GM18873 (cell line): ENCODE measurements around the gene ZNF234.
"Not testable (repeated sequence)": the region's sequence is repeated elsewhere in the genome, so short reads cannot be mapped to it uniquely, and the experiment has no call there.

Experiments used
- ATAC-seq: cut with Tn5 transposase; IDR thresholded peaks from one replicate; pipeline ENCODE4 v1.9.1; 2021; ENCODE audit warnings: mild to moderate bottlenecking, moderate library complexity, moderate number of reproducible peaks; ENCODE audit not compliant: unreplicated experiment, low FRiP score

The ZNF234 gene

DNA sequence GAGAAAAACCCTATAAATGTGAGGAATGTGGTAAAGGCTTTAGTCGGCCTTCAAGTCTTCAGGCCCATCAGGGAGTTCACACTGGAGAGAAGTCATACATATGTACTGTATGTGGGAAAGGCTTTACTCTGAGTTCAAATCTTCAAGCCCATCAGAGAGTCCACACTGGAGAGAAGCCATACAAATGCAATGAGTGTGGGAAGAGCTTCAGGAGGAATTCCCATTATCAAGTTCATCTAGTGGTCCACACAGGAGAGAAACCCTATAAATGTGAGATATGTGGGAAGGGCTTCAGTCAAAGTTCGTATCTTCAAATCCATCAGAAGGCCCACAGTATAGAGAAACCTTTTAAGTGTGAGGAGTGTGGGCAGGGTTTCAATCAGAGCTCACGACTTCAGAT, 35.2 kb downstream of the ZNF234 start:
- ATAC-seq: no peak

GRCh38 chr19:44180968-44181367, 39.6 kb downstream of the ZNF234 start:
- no peak for ATAC-seq

- no peak for ATAC-seq
These were observed 40.8 kb downstream of the ZNF234 start for GRCh38 chr19:44182145-44182544.

DNA sequence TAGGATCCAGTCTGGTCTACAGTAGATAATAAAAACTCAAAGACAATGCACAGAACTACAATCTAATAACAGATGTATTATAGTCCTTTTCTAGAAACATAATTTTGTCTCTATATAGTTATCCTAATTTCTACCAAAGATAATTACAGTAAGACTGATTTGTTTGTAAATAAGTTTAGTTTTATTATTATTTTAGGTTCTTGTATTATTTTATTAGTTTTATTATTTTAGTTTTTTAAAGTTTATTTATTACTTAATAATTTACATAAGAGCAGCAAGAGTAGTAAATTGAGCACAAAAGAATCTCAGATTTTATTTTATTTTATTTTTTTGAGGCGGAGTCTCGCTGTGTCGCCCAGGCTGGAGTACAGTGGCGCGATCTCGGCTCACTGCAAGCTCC, 48.7 kb downstream of the ZNF234 start:
- ATAC-seq: no peak

GRCh38 chr19:44192127-44192526, 50.8 kb downstream of the ZNF234 start:
- no peak for ATAC-seq

GRCh38 chr19:44196772-44197171, 55.4 kb downstream of the ZNF234 start:
- ATAC-seq: no peak

DNA sequence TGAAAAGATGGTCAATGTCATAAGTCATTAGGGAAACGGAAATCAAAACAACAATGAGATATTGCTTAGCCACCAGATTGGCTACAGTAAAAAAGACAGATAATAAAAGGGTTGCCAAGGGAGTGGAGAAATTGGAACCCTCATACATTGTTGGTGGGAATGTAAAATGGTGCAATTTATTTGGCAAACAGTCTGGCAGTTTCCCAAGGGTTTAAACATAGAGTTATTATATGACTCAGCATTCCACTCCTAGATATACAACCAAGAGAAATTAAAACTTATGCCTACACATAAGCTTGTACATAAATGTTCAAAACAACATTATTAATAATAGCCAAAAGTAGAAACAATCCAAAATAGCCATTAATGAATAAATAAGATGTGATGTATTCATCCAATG, 61.1 kb downstream of the ZNF234 start:
- ATAC-seq: no peak

- ATAC-seq: no peak
These were observed 61.6 kb downstream of the ZNF234 start for GRCh38 chr19:44202974-44203373.

- ATAC-seq: not testable (repeated sequence)
These were observed 62.5 kb downstream of the ZNF234 start for GRCh38 chr19:44203877-44204276.

- no peak for ATAC-seq
These were observed 63.4 kb downstream of the ZNF234 start for GRCh38 chr19:44204772-44205171.

DNA sequence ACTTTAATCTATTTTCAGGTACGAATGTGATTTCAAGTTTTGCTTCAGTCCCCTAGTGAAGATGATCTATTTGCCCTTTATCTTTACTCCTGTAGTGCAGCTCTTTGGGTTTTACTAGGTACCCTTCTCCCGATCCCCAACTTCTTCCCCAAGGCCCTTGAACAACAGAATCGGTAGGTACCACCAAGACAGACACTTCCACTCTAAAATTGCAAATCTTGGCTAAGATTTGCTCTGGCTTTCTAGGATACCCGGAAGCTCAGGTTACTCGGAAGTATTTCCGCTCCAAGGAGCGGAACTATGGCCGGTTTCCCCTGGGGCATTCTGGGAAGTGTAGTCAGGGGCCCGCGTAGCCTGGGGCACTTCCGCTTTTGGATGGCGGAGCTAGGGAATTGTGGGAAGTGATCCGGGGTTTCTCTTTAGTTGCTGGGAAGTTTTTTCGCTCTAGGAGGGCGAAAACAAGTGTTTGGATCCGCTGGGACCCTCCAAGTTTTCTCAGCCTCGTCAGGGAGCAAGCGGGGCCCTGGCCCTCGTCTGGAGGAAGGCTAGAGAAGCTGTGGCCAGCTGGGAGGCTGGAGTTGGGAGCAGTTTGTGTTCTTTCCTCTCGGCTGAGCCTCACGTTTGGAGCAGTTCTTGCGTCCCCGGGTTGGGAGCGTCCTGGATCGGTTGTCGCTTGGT, 65.9 kb downstream of the ZNF234 start:
- no peak for ATAC-seq
